Measurements from ENCODE around the gene CIAO1. TPM values are rescaled to one million over a fixed set of nuclear protein-coding genes. Genes with fewer than 3 reads are reported as not detected.

The CIAO1 gene
- total and polyA plus RNA-seq, 8 donors = 25.0 to 40.0 (median 29.3) TPM

DNA sequence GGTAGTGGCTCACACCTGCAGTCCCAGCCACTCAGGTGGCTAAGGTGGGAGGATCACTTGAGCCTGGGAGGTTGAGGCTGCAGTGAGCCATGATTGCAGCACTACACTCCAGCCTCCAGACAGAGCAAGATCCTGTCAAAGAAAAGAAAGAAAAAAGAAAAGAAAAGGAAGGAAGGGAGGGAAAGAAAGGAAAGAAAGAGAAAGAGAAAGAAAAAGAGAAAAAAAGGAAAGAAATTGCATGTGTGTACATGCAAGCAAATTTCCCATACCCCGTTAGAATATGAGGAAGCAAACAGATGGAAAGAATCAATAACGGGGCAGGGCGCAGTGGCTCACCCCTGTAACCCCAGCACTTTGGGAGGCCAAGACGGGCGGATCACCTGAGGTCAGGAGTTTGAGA, 18.1 kb upstream of the CIAO1 start:
- TF ChIP-seq, protein P1, sequence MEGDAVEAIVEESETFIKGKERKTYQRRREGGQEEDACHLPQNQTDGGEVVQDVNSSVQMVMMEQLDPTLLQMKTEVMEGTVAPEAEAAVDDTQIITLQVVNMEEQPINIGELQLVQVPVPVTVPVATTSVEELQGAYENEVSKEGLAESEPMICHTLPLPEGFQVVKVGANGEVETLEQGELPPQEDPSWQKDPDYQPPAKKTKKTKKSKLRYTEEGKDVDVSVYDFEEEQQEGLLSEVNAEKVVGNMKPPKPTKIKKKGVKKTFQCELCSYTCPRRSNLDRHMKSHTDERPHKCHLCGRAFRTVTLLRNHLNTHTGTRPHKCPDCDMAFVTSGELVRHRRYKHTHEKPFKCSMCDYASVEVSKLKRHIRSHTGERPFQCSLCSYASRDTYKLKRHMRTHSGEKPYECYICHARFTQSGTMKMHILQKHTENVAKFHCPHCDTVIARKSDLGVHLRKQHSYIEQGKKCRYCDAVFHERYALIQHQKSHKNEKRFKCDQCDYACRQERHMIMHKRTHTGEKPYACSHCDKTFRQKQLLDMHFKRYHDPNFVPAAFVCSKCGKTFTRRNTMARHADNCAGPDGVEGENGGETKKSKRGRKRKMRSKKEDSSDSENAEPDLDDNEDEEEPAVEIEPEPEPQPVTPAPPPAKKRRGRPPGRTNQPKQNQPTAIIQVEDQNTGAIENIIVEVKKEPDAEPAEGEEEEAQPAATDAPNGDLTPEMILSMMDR (IDR thresholded peaks at IDR 0.05) = no peak
- intact Hi-C loops (cut with DNase I) = no loop called here
- H3K9me3 ChIP-seq = no peaks in the 10 kb centered on the region
- no peaks in the 10 kb centered on the region for H3K27me3 ChIP-seq
- H3K4me1 ChIP-seq = no peaks in the 10 kb centered on the region
- peaks cover 0 to 10% (median under 1%) of the 10 kb centered on the region in 3 donors for H3K36me3 ChIP-seq
- DNase-seq = no peak
- no peak for FAIRE-seq
- 46 to 55% methylated on average over 5 of the region's 5 CpGs for WGBS, 2 donors
- no peak overlapping the region for H3K27ac ChIP-seq
- no peak overlapping the region for H3K4me3 ChIP-seq
- ATAC-seq = no peak

DNA sequence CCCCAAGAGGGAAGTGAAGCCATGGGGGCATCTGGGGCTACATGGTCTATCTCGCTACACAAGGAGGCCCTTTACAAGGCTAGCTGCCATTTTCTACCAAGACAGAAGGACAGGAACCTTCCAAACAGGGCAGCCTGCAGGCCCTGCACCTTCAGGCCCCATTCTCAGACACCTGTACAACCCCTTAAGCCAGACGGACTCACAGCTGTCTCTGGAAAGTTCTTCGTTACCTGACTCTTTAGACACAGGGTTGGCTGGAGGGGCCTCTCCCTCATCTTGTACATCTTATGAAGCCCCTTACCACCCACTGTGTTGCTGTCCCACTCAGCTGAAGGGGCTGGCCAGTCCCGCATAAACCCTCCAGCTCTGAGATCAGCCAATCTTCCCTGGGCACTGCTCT, 17.4 kb upstream of the CIAO1 start:
- Histone ChIP-seq H3K36me3 (peaks cover 0 to 17% (median 8%) of the 10 kb centered on the region in 3 donors), H3K4me3 (no peak overlapping the region), H3K27me3 (no peaks in the 10 kb centered on the region), H3K9me3 (no peaks in the 10 kb centered on the region), H3K27ac (no peak overlapping the region), H3K4me1 (no peaks in the 10 kb centered on the region)
- TF ChIP-seq, protein P1 (IDR thresholded peaks at IDR 0.05) = no peak
- no peak for FAIRE-seq
- no peak for ATAC-seq
- 93 to 99% methylated on average over 4 of the region's 4 CpGs for WGBS, 2 donors
- DNase-seq = no peak
- intact Hi-C loops (cut with DNase I) = no loop called here

DNA sequence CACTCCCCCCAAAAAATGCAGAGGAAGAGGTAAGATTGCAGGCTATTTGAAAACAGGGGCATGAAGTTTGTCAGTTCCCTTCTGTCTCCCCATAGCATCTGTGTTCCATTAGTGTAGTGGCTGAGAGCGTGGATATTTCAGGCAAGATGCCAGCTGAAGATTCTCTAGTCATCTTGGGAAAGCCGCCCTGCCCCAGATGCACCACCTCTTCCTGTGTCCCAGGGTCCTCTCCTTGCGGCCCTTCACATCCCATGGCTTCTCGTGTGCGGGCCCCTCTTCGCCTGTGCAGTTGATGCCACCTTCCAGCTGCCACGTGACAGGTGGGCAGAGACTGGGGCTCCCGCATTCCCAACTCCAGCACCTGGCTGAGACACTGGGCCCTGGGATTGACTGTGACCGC, 16.4 kb upstream of the CIAO1 start:
- no peak for FAIRE-seq
- no peaks in the 10 kb centered on the region for H3K27me3 ChIP-seq
- TF ChIP-seq, protein P1 (IDR thresholded peaks at IDR 0.05) = no peak
- ATAC-seq = no peak
- peaks cover 0 to 28% (median 13%) of the 10 kb centered on the region in 3 donors for H3K36me3 ChIP-seq
- no peaks in the 10 kb centered on the region for H3K9me3 ChIP-seq
- intact Hi-C loops (cut with DNase I) = no loop called here
- H3K4me3 ChIP-seq = no peak overlapping the region
- DNase-seq = no peak
- no peaks in the 10 kb centered on the region for H3K4me1 ChIP-seq
- 92 to 93% methylated on average over 9 of the region's 9 CpGs for WGBS, 2 donors
- H3K27ac ChIP-seq = no peak overlapping the region

DNA sequence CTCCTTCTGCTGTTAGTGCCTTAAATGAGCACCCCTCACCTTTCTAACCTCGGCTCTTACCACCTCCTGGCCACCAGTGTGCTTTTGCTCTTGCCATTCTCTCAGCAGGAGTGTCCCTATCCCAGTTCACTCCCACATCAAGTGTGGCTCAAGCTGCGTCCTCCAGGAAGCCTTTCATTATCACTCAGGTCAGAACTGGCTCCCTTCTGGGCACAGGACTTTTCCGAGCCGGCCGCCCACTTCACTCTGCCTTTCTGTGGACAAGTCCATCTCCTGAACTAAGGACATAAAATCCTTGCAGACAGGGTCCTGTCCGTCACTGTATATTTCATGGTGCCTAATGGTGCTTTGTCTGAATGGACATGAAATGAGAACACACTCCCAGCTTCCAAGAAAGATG, 15.8 kb upstream of the CIAO1 start:
- DNase-seq = no peak
- H3K4me1 ChIP-seq = no peaks in the 10 kb centered on the region
- ATAC-seq = no peak
- H3K4me3 ChIP-seq = no peak overlapping the region
- H3K36me3 ChIP-seq = peaks cover 0 to 33% (median 13%) of the 10 kb centered on the region in 3 donors
- FAIRE-seq = no peak
- intact Hi-C loops (cut with DNase I) = no loop called here
- TF ChIP-seq, protein P1 (IDR thresholded peaks at IDR 0.05) = no peak
- H3K27ac ChIP-seq = no peak overlapping the region
- no peaks in the 10 kb centered on the region for H3K9me3 ChIP-seq
- WGBS, 2 donors = 86 to 91% methylated on average over 6 of the region's 6 CpGs
- H3K27me3 ChIP-seq = no peaks in the 10 kb centered on the region

DNA sequence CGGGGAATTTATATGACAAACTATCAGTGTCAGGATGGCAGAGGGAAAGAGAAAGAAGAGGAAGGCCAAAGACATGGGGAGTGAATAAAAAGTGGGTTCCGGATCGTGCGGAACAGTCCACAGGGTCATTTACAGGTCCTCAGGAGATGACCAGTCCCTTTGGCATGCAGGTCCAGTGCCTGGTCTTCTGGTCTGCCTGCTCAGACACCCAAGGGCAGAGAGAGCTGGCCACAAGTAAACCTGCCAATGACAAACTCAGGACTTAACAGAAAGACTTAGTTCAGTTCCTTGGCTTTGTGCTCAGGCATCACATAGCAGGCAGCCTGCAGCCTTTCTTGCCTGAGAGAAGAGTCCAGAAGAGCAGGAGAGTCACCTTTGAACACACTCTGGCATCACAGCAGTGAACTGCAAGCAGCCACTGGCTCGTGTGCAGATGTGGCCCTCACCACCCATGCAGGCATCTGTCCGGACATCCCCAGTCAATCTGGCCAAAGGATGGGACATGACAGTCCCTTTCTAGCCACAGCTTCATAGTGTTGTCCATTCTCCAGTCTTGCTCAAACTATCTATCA, 14.2 kb upstream of the CIAO1 start:
- TF ChIP-seq, protein P1 (IDR thresholded peaks at IDR 0.05) = no peak
- no peak overlapping the region for H3K4me3 ChIP-seq
- 73 to 78% methylated on average over 6 of the region's 6 CpGs for WGBS, 2 donors
- intact Hi-C loops (cut with DNase I) = no loop called here
- peak; percentile 55 to 91 (median 75) for ATAC-seq
- no peaks in the 10 kb centered on the region for H3K9me3 ChIP-seq
- H3K27me3 ChIP-seq = no peaks in the 10 kb centered on the region
- no peak overlapping the region for H3K27ac ChIP-seq
- no peak for FAIRE-seq
- H3K4me1 ChIP-seq = no peaks in the 10 kb centered on the region
- DNase-seq = peak in 3 of 6 donors; percentile 22 to 57 (median 54)
- H3K36me3 ChIP-seq = peaks cover 0 to 40% (median 13%) of the 10 kb centered on the region in 3 donors
